Raji (cell line): ENCODE data around the gene ADAMTS17.

Experiments
- POLR2A ChIP-seq: IDR thresholded peaks from 2 replicates; pipeline ENCODE4 v1.6.1; 2011; ENCODE audit warnings: low read depth, low read length, control low read depth; ENCODE audit not compliant: insufficient read depth

The ADAMTS17 gene

DNA sequence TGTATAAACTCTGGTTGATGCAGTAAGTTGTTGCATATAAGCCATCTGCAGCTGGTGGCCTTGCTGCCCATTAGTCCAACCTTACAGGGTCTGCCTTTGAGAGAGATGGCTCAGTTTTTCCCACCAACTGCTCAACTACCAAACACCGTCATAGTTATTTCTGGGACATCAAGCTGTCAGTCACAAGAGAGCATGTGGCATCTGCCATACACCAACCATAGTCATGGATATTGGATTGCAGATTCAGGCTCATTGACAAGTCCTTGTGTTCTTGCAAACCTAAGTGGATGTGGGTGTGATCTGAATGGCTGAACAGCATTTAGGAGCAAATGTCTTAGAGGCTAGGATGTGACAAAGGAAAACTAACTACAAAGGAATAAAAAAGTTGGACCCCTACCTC is 137.6 kb downstream of the ADAMTS17 start:
- TF ChIP-seq POLR2A: no peak

DNA sequence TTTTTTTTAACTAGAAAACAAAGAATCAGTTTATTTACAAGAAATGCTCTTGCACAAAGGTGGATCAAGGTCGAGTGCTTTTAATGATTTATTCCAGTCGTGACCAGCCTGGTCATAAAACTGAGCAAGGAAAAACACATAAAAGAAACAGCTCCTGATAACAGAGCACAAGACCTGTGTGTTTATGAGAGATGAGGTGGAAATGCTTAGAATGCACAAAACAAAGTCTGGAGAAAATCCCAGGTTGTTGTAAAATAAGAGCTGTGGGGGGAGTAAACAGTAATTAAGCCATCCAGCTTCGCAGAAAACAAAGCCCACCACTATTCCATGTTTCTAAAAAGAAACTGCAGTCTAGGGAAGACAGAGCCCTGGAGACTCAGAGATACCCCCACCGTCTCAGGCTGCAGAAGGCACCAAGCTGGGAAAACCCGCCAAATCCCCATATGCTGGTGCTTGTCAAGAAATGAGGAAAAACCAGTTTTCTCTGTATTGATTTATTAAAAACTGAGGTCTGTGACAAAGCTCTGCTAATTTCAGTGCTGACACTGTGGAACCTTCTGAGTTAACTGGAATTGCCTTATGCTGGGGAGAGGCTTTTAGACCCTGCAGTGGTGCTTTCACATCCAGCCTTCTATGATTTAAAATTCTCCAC is 139.3 kb downstream of the ADAMTS17 start:
- no peak for TF ChIP-seq POLR2A

DNA sequence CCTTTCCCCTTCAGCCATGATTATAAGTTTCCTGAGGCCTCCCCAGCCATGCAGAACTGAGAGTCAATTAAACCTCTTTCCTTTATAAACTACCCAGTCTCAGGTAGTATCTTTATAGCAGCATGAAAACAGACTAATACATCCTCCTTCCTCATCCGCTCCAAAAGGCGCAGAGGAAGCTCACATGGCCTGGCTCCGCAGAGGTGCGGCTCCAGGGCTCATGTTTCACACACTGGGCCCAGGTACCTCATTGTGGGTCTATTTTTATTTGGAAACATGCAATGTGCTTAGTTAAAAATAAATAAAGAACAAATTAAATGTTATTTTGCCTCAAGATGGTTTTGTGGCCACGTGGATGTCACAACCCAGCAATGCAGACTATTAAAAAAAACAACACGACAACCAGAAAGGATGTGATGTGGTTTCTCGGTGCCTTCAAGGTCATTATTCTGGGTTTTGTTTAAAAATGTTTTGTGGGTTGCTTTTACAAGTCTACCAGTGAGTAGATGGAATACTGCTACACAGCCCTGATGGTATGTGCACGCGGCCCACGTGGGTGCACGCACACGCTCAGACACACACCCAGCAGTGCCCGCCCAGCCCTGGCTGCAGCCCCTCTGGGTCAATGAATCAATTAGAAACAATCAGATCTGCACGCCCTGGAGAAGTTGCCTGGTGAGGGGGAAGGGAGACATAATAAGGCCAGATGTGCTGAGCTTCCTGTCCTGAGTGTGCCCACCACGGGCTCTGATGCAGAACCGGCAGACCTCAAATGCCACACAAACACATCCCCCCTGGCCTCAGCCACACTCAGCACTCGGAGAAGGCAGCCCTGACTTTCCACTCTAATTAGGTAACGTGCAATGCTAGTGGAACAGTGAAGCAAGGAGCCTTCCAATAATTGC is 140.1 kb downstream of the ADAMTS17 start:
- TF ChIP-seq POLR2A: no peak

DNA sequence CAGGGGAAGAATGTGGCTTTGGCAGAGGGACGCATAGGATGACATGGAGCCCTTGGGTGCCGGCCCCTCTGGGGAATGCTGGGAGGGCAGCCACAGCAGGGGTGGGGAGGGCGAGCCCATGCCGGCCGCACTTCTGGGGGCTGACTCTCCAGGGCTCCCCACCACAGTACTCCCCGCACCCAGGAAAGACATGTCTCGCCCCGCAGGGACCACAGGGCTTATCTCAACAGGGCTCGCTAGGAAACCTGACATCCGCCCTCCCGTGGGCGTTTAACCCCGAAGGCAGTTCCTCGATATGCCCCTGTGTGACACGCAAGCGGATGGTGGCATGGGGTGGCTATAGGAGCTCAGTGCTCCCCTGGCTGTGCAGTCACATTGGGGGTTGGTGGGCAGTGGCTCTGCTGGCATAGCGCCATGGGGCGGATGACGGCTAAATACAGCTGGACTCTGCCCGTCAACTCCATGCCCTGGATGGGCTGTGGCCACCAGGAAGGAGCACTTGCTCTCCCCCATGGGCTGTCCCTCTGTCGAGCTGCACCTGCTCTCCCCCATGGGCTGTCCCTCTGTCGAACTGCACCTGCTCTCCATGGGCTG is 141.4 kb downstream of the ADAMTS17 start:
- no peak for TF ChIP-seq POLR2A

DNA sequence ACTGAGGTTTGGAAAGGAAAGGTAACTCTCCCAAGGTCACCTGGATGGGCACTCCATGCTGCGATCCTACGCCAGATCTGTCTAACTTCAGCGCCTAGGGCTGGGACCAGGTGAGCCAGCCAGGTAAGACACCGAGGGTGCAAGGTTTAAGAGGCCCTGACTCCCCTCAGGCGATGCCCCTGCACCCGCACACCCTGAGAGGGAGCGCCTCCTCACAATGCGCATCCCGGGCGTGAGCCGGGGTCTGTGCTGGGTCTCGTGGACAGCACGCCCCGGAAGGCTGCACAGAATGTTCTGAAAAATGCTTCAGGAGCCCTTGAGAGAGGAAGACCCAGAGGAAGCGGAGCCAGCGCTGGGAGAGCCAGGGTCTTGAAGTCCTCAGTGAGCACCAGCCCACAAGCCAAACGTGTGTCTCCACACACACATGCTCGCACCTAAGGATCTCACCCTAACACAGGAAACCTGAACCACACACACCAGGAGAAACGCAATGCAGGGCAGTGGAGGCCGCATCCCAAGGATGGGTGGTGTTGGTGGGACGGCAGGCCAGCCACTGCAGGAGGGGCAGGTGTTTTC is 142.0 kb downstream of the ADAMTS17 start:
- TF ChIP-seq POLR2A: no peak

DNA sequence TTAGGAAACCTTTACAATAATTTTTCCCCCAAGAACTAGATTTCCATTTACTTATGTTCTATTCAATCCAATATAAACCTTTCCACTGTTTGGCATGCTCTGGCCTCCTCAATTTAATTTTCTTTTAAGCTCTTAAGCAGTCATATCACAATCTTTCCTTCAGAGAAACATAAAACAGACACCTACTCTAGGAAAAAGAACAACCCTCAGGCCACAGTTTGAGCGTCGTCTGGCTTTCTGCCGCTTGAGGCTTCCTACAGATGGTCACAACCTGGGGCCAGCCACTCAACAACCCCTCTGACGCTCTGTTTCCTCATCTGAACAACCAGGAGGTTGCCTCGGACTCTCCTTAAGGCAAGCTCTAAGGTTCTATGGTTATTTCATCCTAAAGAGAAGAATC is 143.3 kb downstream of the ADAMTS17 start:
- no peak for TF ChIP-seq POLR2A

DNA sequence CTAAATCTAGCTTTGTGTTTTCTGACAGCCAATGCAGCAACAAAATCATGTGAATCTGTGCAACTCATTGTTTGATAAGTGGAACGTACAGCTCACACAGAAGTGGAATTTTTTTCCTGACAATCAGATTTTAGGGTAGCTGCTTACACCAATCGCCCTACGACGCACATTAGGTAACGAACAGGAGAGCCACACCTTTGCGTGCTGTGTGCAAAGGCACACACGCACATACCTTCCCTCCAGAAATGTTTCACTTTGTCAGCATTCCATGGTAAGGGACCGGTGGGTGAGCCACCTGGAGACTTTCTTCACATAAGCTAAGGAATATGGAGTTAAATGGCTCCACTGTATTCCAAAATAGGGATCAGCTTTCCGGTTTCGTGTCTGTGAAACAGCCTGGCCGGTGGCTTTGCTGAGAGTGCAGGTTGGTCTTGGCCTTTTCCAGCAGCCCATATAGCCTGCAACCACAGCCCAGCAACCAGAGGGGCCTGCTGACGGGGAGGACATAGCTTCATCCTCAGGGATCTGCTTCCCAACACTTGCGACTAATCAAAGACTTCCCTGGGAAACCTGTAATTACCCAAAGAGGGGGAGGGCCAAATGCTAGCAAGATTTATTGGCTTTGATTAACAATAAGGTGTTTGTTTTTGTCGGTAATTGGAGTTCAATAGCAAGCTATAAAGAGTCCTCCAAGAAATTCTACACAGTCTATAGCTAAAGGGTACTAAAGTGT is 145.3 kb downstream of the ADAMTS17 start:
- TF ChIP-seq POLR2A: no peak

DNA sequence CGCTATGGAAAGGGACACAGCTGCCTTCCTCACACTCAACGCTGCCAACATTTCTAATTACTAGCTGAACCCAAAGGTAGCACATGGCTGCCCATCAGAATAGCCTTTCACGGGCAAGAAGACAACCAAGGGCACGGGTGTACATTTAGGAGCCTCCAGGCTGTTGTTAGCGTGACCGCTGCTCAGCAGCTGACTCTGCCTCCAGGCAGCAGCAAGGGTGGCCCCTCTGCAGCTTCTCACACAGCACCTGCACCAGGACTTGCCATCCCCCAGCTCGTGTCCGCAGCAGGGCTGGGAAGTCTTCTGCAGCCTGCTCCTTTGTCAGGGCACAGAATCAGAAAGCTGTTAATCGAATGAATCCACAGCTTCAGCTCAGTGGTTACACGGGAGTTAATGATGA is 146.8 kb downstream of the ADAMTS17 start:
- no peak for TF ChIP-seq POLR2A

DNA sequence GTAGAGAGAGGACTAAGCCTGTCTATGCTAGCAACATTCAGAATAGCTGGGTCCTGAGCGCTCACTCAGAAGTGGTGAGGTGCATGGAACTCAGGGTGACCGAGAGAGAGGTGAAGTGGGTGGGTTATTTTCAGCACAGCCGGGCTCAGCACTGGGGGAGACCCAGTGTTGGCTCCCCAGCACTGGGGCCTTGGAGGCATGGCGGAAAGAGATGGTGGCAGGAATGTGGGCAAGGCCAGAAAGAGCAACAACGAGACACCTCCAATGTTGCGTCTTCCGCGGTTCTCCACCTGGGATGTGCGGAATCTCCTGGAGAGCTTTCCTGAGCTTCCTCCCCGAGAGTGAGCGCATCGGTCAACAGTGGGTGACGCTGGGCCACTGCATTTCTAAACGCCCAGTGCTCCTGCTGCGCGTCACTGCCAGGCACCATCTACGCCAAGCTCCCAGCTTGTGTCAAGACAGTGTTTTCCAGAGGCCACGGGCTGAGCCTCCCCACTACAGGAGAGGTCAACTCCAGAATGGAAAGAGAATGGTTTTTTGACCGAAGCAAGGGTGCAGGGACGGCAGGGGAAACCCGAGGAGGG is 148.4 kb downstream of the ADAMTS17 start:
- TF ChIP-seq POLR2A: no peak

DNA sequence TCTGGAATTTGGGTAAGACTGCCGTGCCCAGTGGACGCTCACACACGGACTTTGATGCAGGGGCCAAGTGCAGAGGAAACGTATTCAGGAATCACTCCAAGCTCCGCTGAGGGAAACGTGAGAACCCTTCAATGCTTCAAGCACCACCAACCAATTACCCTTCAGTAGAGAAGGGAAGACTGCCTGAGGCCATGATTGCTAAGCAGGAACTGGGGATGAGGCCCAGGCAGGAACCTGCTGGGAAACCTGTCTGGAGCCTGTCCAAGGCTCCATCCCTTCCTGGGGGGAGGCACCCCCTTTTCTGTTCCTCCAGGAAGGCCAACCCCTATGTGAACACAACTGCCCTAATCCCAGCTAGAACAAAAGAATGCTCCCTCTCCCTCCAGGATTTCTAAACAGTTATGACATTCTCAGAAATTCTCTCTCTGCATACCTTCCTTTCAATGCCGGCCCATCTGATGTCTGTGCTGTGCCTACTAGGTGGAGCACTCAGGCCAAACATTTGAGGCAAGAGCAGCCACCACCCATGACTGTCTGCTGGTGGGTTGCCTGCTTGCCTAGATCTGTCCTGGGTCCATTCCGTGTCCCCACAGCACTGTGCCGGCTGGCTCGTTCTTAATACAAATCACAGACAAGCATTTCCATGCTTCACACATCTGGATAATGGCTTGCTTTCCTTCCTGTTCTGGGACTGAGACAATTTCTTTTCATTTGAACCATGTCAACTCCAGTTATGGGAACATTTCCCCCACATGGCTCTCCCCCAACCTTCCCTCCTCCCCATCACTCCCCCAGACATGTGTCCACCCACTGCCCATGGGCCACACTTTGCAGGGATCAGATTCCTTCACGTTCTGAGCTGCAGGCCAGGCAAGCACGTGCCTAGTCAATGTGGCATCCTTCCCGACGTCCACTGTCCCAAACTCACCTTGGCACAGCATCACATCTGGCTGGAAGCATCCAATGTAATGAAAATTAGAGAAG is 149.4 kb downstream of the ADAMTS17 start:
- no peak for TF ChIP-seq POLR2A

DNA sequence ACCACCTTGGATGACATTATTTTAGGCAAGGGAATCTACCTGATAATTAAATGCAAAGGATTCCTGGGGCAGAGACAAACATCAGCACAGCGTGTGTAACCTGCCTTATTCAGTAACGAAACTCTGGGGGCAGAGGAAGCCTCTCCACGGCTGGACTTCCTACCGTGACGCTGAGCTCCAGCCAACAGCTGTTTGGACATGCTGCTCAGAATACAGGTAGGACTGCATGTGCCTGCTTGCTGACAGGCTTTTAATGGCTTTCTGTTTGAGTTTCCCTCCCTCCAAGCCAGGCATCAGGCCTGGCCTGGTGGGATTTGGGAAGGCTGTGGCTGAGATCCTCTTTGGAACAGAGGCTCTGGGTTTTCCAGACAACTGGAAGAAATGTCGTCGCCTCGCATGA is 150.6 kb downstream of the ADAMTS17 start:
- no peak for TF ChIP-seq POLR2A

DNA sequence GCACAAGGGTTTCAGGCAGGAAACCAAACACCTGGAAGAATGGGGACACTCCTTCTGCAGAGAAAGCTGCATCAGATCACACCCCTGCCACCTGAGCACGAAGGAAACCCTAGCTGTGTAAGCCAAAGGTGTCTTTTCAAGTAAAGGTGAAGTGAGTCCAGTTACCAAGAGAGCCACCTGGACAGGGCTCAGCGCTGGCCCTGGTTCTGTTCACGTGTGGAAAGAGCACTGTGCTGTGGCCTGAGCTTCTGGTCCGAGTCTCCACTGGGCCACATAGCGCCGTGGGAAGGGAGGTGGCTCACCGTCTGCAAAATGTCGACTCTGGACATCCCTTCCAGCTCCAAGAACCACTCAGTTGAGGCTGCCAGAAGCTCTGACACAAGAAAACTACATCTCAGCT is 151.1 kb downstream of the ADAMTS17 start:
- no peak for TF ChIP-seq POLR2A

DNA sequence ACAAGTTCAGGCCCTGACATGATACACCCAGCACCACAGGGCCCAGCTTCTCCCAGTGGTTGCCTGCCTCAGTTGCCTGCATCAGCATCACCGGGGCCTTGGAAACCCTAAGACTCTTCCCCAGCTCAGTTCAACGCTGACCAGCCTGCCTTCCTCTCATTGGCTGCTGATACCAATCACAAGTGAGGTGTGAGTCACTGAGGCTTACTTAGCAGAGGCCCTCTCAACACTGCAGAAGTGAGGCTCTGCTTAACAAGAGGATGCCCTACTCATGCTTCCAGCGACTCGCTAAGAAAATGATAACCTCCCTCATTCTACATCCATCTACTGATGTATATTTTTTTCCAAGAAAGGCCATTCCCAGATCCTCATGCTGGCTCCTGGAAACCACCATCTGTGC is 151.9 kb downstream of the ADAMTS17 start:
- no peak for TF ChIP-seq POLR2A
